ENCODE measurements around the gene TAOK3.

The TAOK3 gene

DNA sequence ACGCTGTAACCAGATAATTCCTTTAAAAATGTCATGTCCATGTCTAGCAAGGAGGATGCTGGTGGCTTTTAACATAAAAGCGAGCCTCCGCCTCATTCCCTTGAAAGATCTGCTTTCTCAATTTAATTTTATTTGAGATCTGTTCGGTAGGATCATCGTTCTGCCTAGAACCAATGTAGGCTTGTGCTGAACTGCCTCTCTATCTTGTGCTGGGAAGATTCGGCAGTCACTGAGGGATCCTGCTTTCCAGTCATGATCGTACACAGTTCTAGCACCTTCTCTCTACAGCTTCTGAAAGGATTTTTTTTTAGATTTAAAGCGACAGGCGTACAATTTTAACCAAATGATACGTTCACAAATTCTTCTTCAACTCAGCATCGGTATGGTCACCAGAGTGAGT, 182.4 kb downstream of the TAOK3 start:
- Mint-ChIP-seq H3K4me1 (ENCODE audit: low read depth) (no peaks in the 10 kb centered on the region), H3K4me3 (no peak overlapping the region), H3K27ac (no peak overlapping the region), H3K27me3 (ENCODE audit: low read depth) (no peaks in the 10 kb centered on the region), H3K9me3 (no peaks in the 10 kb centered on the region), H3K36me3 (ENCODE audit: low read depth) (peaks cover 20% of the 10 kb centered on the region)

DNA sequence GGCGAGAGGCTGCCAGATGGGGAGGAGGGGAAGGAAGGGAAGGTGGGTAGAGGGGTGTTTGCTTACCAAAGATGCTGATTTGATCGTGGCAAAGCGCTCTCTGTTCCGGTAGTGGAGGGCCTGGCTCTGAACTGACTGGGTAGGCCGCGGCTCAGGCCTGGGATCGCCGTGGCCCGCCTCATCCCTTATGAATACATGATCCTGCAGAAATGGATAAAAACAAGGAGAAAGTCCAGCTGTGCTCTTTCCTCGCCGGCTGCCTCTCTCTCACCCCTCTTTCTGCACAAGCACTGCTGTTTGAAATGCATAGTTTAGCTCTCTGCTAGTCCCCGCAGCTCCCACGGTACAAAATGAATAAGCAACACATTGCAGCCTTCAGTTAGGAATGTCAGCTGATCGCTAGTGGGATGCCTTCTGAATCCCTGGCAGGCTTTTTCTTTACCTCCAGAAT, 182.9 kb downstream of the TAOK3 start:
- Mint-ChIP-seq H3K4me1 (ENCODE audit: low read depth) (no peaks in the 10 kb centered on the region), H3K9me3 (no peaks in the 10 kb centered on the region), H3K4me3 (no peak overlapping the region), H3K27ac (no peak overlapping the region), H3K36me3 (ENCODE audit: low read depth) (peaks cover 20% of the 10 kb centered on the region), H3K27me3 (ENCODE audit: low read depth) (no peaks in the 10 kb centered on the region)

- peaks cover 18% of the 10 kb centered on the region for H3K36me3 Mint-ChIP-seq (ENCODE audit: low read depth)
- H3K4me1 Mint-ChIP-seq (ENCODE audit: low read depth), result no peaks in the 10 kb centered on the region
- H3K27ac Mint-ChIP-seq, result no peak overlapping the region
These were observed 183.9 kb downstream of the TAOK3 start for GRCh38 chr12:118188690-118189371.

DNA sequence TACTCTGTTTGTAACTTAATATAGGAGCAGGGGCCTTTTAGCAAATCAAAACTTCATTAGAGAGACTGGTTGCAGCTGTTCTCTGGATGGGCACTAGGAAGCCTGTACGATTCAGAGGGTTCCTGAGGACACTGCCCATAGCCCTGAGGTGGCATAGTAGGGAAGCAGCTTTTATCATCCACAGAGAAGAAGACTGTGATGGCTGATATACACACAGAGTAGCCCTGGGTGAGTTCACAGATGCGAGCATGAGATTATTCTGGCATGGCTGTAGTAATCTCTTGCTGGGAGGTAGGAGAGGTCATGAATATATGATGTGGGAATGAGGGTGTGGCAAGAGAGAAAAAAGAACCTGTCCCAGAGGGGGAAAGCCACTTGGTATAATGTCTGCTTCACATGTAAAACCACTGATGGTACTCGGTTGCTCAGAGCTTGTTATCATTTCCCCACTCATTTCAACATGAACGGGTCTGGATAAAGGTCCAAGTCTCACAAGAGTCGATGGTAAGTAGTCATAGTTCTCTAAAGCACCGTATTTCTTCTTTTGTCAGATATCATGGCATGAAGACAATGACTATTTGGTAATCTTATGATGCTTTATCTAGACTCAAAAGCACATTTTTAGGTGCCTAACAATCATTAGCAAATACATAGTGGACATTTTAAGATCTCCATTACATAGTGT, 184.8 kb downstream of the TAOK3 start:
- H3K4me1 Mint-ChIP-seq (ENCODE audit: low read depth), result no peaks in the 10 kb centered on the region
- no peaks in the 10 kb centered on the region for H3K27me3 Mint-ChIP-seq (ENCODE audit: low read depth)
- peaks cover 18% of the 10 kb centered on the region for H3K36me3 Mint-ChIP-seq (ENCODE audit: low read depth)
- no peak overlapping the region for H3K27ac Mint-ChIP-seq
- no peaks in the 10 kb centered on the region for H3K9me3 Mint-ChIP-seq
- H3K4me3 Mint-ChIP-seq, result no peak overlapping the region

More at GRCh38 chr12:118188690-118189371, 183.9 kb downstream of the TAOK3 start:
- no peak overlapping the region for H3K4me3 Mint-ChIP-seq
- no peaks in the 10 kb centered on the region for H3K27me3 Mint-ChIP-seq (ENCODE audit: low read depth)
- no peaks in the 10 kb centered on the region for H3K9me3 Mint-ChIP-seq

DNA sequence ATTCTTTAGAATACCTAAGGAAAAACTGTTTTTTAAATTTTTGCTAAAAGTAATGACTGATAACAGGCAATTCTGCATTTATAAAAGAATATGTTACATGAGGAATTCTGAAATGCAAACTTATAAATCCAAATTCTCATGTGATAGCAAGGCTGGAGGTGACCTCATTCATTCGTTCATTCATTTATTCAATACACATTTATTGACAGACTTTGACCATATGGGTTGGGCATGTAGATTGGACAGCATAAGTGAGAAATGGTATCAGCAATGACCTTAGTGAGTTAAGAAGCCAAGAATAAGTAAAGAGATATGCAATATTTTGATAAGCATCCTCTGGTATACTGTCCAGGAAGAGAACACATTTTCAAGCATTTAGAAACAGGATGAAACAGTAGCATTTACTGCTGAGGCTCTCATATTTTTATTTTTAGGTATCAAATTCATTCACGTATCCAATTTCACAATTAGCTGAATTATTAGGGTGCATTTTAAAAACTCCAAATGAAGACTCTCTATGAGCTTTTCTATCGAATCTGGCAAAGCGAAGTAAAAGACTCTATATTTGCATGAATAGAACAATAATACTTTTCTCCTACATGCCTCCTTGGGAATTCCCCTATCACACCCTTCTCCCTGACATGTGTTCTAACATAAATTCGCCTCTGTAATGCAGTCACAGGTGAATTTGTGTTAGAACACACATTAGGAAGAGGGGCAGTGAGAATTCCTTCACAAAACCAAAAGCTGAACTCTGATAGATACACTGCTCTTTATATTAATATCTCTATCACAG, 186.9 kb downstream of the TAOK3 start:
- H3K9me3 Mint-ChIP-seq, result no peaks in the 10 kb centered on the region
- no peak overlapping the region for H3K27ac Mint-ChIP-seq
- H3K4me3 Mint-ChIP-seq, result no peak overlapping the region
- peaks cover 7% of the 10 kb centered on the region for H3K4me1 Mint-ChIP-seq (ENCODE audit: low read depth)
- H3K27me3 Mint-ChIP-seq (ENCODE audit: low read depth), result no peaks in the 10 kb centered on the region
- peaks cover 21% of the 10 kb centered on the region for H3K36me3 Mint-ChIP-seq (ENCODE audit: low read depth)

GRCh38 chr12:118183711-118184110, 189.0 kb downstream of the TAOK3 start:
- H3K4me1 Mint-ChIP-seq (ENCODE audit: low read depth), result peaks cover 7% of the 10 kb centered on the region
- no peak overlapping the region for H3K4me3 Mint-ChIP-seq
- no peak overlapping the region for H3K27ac Mint-ChIP-seq

DNA sequence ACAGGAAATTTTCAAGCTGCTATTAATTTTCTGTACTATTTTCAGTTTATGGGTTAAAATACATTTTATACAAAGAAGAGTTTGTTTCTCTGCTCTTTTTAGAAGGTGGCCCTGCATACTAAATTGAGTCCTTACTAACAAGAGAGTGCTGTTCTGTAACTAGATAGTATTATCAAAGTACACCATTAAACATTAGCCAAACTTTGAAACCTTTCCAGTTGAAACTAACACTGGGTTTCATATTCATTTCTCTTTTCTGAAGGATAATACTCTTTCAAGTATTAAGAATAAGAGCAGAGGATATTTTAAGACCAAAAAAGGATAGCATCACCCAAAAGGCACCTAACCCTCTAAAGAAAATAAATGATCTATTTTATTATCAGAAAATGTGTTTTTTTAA, 189.6 kb downstream of the TAOK3 start:
- Mint-ChIP-seq H3K4me3 (no peak overlapping the region), H3K27me3 (ENCODE audit: low read depth) (no peaks in the 10 kb centered on the region), H3K4me1 (ENCODE audit: low read depth) (peaks cover 7% of the 10 kb centered on the region), H3K36me3 (ENCODE audit: low read depth) (peaks cover 18% of the 10 kb centered on the region), H3K9me3 (no peaks in the 10 kb centered on the region), H3K27ac (no peak overlapping the region)

More at GRCh38 chr12:118183711-118184110, 189.0 kb downstream of the TAOK3 start:
- Mint-ChIP-seq H3K9me3 (no peaks in the 10 kb centered on the region), H3K36me3 (ENCODE audit: low read depth) (peaks cover 18% of the 10 kb centered on the region), H3K27me3 (ENCODE audit: low read depth) (no peaks in the 10 kb centered on the region)

- no peak overlapping the region for H3K4me3 Mint-ChIP-seq
These were observed 196.8 kb downstream of the TAOK3 start for GRCh38 chr12:118175823-118176447.

GRCh38 chr12:118166946-118167345, 205.8 kb downstream of the TAOK3 start:
- Mint-ChIP-seq H3K27ac (no peak overlapping the region), H3K4me1 (ENCODE audit: low read depth) (peaks cover 14% of the 10 kb centered on the region), H3K4me3 (no peak overlapping the region), H3K9me3 (no peaks in the 10 kb centered on the region), H3K36me3 (ENCODE audit: low read depth) (peaks cover 36% of the 10 kb centered on the region), H3K27me3 (ENCODE audit: low read depth) (no peaks in the 10 kb centered on the region)

More at GRCh38 chr12:118175823-118176447, 196.8 kb downstream of the TAOK3 start:
- Mint-ChIP-seq H3K9me3 (no peaks in the 10 kb centered on the region), H3K27ac (peak overlapping the region; percentile 46), H3K4me1 (ENCODE audit: low read depth) (no peaks in the 10 kb centered on the region), H3K27me3 (ENCODE audit: low read depth) (no peaks in the 10 kb centered on the region), H3K36me3 (ENCODE audit: low read depth) (peaks cover 36% of the 10 kb centered on the region)

GRCh38 chr12:118164798-118165486, 207.8 kb downstream of the TAOK3 start:
- Mint-ChIP-seq H3K4me3 (no peak overlapping the region), H3K36me3 (ENCODE audit: low read depth) (peaks cover 36% of the 10 kb centered on the region), H3K27ac (no peak overlapping the region), H3K4me1 (ENCODE audit: low read depth) (peaks cover 12% of the 10 kb centered on the region), H3K9me3 (no peaks in the 10 kb centered on the region), H3K27me3 (ENCODE audit: low read depth) (no peaks in the 10 kb centered on the region)

GRCh38 chr12:118160536-118160935, 212.2 kb downstream of the TAOK3 start:
- Mint-ChIP-seq H3K4me1 (ENCODE audit: low read depth) (peaks cover 1% of the 10 kb centered on the region), H3K36me3 (ENCODE audit: low read depth) (peaks cover 22% of the 10 kb centered on the region), H3K27me3 (ENCODE audit: low read depth) (no peaks in the 10 kb centered on the region), H3K27ac (no peak overlapping the region), H3K9me3 (no peaks in the 10 kb centered on the region), H3K4me3 (no peak overlapping the region)

GRCh38 chr12:118151755-118152154, 221.0 kb downstream of the TAOK3 start:
- Mint-ChIP-seq H3K36me3 (ENCODE audit: low read depth) (peaks cover 20% of the 10 kb centered on the region), H3K27me3 (ENCODE audit: low read depth) (no peaks in the 10 kb centered on the region), H3K9me3 (no peaks in the 10 kb centered on the region), H3K4me1 (ENCODE audit: low read depth) (peaks cover 2% of the 10 kb centered on the region), H3K4me3 (no peak overlapping the region), H3K27ac (no peak overlapping the region)

- Mint-ChIP-seq H3K36me3 (ENCODE audit: low read depth) (peaks cover 22% of the 10 kb centered on the region), H3K4me3 (no peak overlapping the region), H3K4me1 (ENCODE audit: low read depth) (peaks cover 2% of the 10 kb centered on the region), H3K27ac (no peak overlapping the region), H3K9me3 (no peaks in the 10 kb centered on the region), H3K27me3 (ENCODE audit: low read depth) (no peaks in the 10 kb centered on the region)
These were observed 222.1 kb downstream of the TAOK3 start for GRCh38 chr12:118150625-118151024.

GRCh38 chr12:118148287-118148686, 224.4 kb downstream of the TAOK3 start:
- Mint-ChIP-seq H3K4me3 (no peak overlapping the region), H3K4me1 (ENCODE audit: low read depth) (peaks cover 2% of the 10 kb centered on the region), H3K36me3 (ENCODE audit: low read depth) (peaks cover 35% of the 10 kb centered on the region), H3K27ac (no peak overlapping the region), H3K9me3 (no peaks in the 10 kb centered on the region), H3K27me3 (ENCODE audit: low read depth) (no peaks in the 10 kb centered on the region)

Measured in T-helper 1 cell treated with Interleukin-12 subunit alpha and Interleukin-12 subunit beta and Interleukin-4 antibody, amounts not matched to agents 30 μg/mL and 1 μg/mL, for 36 hours (primary cell).